Skin epidermis (tissue), 12 donors: Measurements from ENCODE around the gene GAPDHS.

Experiments
- H3K27ac ChIP-seq, 21 experiments: fragments of 200-600 bp; sonication (generic) in 11 of 21; one replicate each; pipeline ENCODE4 v1.5.0; 2020; ENCODE audit warnings: mild to moderate bottlenecking in 3 of 21, inconsistent platforms in 2 of 21, moderate library complexity in 2 of 21
- H3K4me3 ChIP-seq, 7 experiments: fragments of 200-600 bp; sonication (generic) in 2 of 7; one replicate each; pipeline ENCODE4 v1.5.0; 2020; ENCODE audit warnings: inconsistent platforms in 2 of 7, mild to moderate bottlenecking in 2 of 7, moderate library complexity in 1 of 7

GAPDHS gene

GRCh38 chr19:35551091-35551810, 18.0 kb downstream of the GAPDHS start:
- Histone ChIP-seq H3K27ac (no peak overlapping the region), H3K4me3 (no peak overlapping the region)

DNA sequence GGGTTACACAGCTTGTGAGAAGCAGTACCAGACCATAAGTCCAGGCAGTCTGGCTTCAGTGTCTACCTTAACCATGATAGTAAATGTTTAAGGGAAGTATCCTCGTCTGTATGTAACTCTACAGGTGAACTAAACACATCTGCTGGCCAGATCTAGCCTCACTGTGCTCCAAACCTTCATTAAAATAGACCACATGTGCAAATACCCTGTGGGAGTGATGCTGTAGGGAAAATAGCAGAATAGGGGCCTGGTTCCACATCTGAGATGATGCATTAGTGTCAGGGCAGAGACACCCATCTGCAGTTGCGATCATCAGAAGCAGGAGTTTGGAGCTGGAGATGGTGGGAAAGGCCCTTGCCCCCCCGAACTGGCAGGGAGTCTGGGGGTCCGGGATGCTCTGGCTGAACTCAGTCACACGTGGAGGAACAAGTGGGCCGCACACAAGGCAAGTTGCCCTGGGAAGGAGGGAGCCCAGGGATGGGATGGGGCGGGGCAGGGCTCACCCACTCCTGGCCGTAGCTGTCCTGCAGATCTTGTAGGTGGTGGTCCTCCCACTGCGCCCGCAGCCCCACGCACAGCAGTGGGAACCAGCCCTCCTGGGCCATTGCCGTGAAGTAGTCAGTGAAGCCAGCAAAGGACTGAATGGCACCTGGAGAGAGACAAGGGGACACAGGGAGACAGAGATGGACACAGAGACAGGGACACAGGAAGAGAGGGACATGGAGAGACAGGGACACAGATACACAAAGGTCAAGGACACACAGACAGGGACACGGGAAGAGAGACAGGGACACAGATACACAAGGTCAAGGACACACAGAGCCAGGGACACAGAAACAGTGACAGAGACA, 19.5 kb downstream of the GAPDHS start:
- Histone ChIP-seq H3K4me3 (no peak overlapping the region), H3K27ac (no peak overlapping the region)

DNA sequence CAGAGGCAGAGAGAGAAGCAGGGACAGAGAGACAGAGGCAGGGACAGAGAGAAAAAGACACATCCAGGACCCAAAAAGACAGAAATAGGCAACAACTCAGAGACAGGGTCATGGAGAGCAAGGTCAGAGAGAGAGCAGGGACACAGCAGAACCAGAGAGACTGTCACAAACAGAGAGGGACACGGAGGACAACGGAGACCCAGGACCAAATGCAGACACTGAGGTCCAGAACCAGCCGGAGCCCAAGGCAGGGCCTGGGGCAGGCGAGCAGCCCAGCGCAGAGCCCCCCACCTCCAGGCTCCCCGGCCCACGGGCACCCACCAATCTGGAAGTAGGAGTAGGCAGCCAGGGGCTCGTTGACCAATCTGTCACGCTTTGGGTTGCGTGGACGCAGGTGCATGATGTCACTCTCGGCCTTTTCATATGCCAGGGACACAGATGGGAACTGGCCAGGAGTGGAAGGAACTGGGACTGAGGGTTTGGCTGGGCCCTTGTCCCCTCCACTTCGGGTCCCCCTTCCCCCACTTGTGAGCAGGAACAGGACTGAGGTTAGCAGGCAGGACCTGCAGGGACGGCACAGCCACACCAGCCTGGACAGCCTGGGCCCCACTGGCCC, 20.2 kb downstream of the GAPDHS start:
- Histone ChIP-seq H3K27ac (no peak overlapping the region), H3K4me3 (no peak overlapping the region)

DNA sequence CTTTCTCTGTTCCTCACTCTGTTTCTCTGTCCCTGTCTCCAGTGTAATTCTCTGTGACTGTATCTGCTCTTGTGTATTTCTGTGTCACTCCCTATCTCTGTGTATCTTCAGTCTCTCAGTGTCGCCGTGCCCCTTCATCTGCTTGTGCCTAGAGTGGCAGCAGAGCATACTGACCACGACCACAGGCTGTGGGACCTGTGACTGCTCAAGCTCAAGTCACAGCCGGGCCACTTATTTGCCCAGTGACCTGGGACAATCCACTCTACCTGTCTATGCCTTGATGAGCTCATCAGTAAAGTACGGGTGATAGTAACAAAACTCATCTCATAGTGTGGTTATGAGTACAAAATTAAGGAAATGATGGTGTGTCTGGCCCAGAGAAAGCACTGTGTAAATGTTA, 20.8 kb downstream of the GAPDHS start:
- no peak overlapping the region for H3K27ac ChIP-seq

DNA sequence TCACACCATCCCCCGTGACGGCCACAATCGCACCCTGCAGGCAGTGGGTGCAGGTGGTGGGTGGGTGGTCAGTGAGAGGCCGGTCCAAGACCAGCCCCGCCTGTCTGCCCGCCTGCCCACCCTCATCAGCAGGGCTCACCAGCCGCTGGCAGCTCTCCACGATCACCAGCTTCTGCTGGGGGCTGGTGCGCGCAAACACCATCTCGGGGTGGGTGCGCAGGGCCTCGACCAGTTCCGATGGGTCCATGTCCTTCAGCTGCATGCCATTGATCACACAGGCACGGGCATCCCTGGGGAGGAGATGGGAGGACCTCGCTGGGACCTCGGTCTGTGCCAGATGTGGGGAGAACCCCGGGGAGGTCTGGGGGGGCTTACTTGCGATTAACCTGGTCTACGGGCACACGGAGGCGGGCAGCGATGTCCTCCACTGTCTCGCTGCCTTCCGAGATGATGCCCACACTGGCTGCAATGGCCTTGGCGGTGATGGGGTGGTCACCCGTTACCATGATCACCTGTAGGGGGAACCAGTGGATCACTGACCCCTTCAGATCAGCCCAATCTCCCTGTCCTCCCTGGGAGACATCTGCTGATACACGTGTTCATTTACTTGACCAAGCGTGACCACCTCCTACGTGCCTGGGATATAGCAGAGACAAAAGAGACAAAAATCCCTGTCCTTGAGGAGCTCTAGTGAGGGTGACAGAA, 22.2 kb downstream of the GAPDHS start:
- Histone ChIP-seq H3K4me3 (no peak overlapping the region), H3K27ac (no peak overlapping the region)

More for the DNA sequence above, 20.8 kb downstream of the GAPDHS start:
- H3K4me3 ChIP-seq: no peak overlapping the region

GRCh38 chr19:35556025-35556590, 22.9 kb downstream of the GAPDHS start:
- no peak overlapping the region for H3K27ac ChIP-seq
- H3K4me3 ChIP-seq: no peak overlapping the region

DNA sequence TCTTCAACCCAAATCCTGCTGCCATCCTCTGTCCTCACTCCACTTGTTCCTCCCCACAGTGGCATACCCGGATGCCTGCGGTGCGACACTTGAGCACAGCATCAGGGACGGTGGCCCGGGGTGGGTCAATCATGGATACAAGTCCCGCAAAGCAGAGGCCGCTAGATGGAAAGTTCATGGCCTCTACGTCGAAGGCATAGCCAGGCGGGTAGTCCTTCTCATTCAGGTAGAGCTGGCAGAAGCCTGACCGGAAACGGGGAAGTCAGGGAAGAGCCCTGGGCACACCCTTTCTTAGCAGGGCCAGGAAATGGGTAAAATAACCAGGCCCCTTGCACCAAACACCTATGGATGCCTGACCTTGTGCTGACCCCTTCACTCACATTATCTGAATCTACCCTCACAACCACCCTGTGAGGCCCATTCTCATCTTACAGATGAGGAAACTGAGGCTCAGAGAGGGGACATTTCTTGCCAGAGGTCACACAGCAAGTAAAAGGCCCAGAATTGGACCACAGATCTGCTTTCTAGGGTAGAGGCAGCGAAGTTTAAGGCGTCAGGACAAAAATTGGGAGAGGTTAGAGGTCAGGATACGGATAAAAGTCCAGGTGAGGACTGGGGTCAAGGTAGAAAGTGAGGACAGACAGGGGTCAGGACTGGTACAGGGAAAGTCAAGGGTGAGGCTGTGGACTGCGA, 23.7 kb downstream of the GAPDHS start:
- H3K27ac ChIP-seq: no peak overlapping the region
- H3K4me3 ChIP-seq: no peak overlapping the region

DNA sequence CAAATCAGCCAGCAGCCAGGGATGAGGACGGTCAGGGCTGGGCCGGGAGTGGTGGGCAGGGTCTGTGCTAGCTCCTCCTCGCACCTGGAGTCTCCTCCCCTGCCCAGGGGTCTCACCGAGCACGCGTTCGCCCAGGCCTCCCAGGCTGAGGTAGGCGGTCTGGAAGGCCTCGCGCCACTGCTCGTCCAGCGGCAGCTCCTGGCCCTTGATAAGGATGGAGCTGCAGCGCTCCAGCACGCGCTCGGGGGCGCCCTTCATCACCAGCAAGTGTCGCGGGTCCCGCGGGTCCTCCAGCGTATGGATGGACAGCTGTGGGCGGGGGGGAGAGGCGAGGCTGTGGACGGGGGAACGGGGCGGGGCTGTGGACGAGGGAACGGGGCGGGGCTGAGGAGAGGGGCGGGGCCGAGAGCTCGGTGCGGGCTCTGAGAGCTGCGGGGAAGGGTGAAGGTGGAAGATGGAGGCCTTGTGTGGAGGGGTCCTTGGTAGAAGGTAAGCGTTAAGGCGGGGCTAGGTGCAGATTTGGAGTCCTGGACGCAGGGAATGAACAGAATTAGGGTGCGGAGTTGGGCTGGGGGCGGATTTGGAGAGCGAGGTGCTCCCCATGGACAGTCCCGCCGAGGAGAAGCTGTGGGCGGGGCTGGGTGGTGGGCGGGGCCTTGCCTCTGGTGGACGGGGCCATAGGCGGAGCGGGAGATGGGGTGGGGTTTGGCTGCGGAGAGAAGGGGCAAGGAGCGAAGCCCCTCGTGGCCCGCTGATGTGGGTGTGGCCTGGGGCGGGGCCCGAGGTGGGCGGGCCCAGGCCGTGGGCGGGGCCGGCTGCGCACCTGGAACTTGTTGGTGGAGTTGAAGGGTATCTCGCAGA, 24.5 kb downstream of the GAPDHS start:
- peak overlapping the region in 5 of 7 experiments; percentile 7 to 26 (median 8) for H3K4me3 ChIP-seq
- H3K27ac ChIP-seq: no peak overlapping the region

- Histone ChIP-seq H3K4me3 (peak overlapping the region in 2 of 7 experiments; percentile 7 to 26), H3K27ac (no peak overlapping the region)
Measured at GRCh38 chr19:35558400-35559280, 25.4 kb downstream of the GAPDHS start.

GRCh38 chr19:35559281-35559659, 26.0 kb downstream of the GAPDHS start:
- H3K4me3 ChIP-seq: no peak overlapping the region

DNA sequence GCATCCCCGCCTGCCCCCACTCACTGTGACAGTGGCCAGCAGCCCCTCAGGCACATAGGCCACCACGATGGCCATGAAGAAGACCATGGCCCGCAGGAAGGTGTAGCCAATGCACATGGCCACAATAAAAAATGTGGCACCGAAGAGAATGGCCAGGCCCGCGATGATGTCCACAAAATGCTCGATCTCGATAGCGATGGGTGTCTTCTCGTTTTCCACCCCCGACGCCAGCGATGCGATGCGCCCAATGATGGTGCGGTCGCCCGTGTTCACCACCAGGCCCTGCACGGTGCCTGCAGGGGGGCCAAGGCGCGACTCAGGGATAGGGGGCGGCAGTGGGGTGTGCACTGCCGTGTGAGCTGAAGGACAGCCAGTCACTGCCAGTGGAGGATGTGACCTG, 26.5 kb downstream of the GAPDHS start:
- Histone ChIP-seq H3K27ac (no peak overlapping the region), H3K4me3 (no peak overlapping the region)

More at GRCh38 chr19:35559281-35559659, 26.0 kb downstream of the GAPDHS start:
- no peak overlapping the region for H3K27ac ChIP-seq

- Histone ChIP-seq H3K27ac (no peak overlapping the region), H3K4me3 (no peak overlapping the region)
Measured at GRCh38 chr19:35560271-35560670, 27.0 kb downstream of the GAPDHS start.

GRCh38 chr19:35560677-35561076, 27.4 kb downstream of the GAPDHS start:
- no peak overlapping the region for H3K27ac ChIP-seq
- no peak overlapping the region for H3K4me3 ChIP-seq

GRCh38 chr19:35561436-35561835, 28.2 kb downstream of the GAPDHS start:
- H3K4me3 ChIP-seq: no peak overlapping the region
- no peak overlapping the region for H3K27ac ChIP-seq

DNA sequence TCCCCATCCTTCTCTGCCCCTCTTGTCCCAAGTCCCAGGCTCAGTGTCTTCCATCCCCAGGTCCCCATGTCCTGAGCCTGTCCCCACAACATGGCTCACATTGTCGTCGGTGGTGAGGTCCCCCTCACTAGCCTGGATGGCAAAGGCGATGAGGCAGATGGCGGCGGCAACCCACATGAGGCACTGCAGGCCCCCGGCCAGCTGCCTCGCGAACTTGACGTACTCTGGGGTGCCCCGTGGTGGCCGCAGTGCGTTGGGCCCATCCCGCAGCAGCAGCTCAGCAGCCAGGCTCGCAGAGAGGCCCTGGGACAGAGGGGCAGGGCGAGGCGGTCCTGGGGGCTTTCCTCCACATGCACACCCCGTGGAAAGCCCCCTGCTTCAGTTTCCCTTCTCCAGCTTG, 29.1 kb downstream of the GAPDHS start:
- no peak overlapping the region for H3K4me3 ChIP-seq

GRCh38 chr19:35562776-35563175, 29.5 kb downstream of the GAPDHS start:
- Histone ChIP-seq H3K4me3 (no peak overlapping the region), H3K27ac (no peak overlapping the region)

More for the DNA sequence above, 29.1 kb downstream of the GAPDHS start:
- no peak overlapping the region for H3K27ac ChIP-seq

GRCh38 chr19:35563207-35563829, 30.1 kb downstream of the GAPDHS start, which contains the start of gene ATP4A:
TSS of gene ATP4A (minus strand) at chr19:35563658. CDS start at chr19:35563629, 29 bp downstream.
- no peak within 1 kb of the TSS for H3K27ac ChIP-seq

More at GRCh38 chr19:35563207-35563829, 30.1 kb downstream of the GAPDHS start, which contains the start of gene ATP4A:
- no peak within 1 kb of the TSS for H3K4me3 ChIP-seq
